DMS53 (cell line): ENCODE results near the gene HUNK.

Experiments used
- DNase-seq: peaks from one replicate; lab custom pipeline; 2025; lab: John Stamatoyannopoulos, UW

Gene HUNK

GRCh38 chr21:32046191-32046590, 173.4 kb downstream of the HUNK start:
- no peak for DNase-seq

- no peak for DNase-seq
These were observed 175.5 kb downstream of the HUNK start for GRCh38 chr21:32048353-32048752.
